Measurements from ENCODE around the gene EEA1.
"Not testable (repeated sequence)": the region's sequence is repeated elsewhere in the genome, so short reads cannot be mapped to it uniquely, and the experiment has no call there.

EEA1 gene
- long read RNA-seq, donor 1: 0 reads
- long read RNA-seq, donor 2: 0 reads
- long read RNA-seq, donor 3: 0 reads
- long read RNA-seq, donor 4: 0 reads
- long read RNA-seq, donor 5, full-length matches to known transcripts: 1 of 1 reads
- long read RNA-seq, donor 5, partial matches to known transcripts: 0 of 1 reads
- long read RNA-seq, donor 5, other reads (novel, unspliced or antisense): 0 of 1 reads
- long read RNA-seq, donor 6: 0 reads
- long read RNA-seq, donor 7, partial matches to known transcripts: 5 of 5 reads
- long read RNA-seq, donor 7, other reads (novel, unspliced or antisense): 0 of 5 reads
- long read RNA-seq, donor 8: 0 reads

DNA sequence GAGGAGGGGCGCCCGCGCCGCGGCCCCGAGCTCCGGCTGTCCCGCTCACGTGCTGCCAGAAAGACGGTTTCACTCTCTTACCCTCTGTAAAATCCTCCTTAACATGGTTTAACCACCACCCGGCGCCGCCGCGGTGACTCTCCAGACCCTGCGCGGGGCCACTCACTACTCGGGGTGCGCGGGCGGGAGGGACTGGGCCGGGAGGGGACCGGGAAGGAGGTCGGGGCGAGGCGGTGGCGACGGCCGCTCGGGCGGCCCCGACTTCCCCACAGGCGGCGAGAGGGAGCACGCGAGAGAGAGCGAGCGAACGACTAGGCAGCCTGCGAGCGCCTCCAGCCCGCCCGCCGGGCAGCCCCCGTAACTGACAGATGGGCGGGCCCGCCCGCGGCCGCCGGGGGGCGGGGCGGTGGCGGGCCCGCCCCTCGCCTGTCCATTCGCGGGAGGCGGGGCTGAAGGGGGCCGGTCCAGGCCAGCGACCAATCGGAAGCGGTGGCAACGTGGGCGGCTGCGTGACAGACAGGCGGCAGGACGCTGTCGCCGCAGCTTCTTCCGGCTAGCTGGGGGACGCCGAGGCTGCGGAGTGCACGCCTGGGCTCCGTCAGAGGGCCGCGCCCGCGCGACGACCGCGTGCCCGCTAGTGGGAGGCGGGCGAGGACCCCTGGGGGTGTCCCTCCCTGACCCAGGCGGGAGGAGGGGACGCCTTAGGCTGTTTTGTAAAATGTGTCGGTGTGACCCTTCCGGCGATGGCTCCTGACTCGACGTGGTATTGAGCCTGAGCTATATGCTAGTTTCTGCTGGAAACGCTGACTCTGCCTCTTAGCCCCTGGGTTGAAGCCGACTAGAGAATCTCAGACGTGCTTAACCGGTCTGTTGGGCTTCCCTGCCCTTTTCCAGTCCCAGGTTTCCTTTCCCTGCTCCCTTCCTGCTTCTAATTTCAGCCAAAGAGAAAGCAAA, at the start of gene EEA1:
Gene EEA1, minus strand, starts transcription at position 334 of the 954 bp plus-strand sequence. Its CDS starts 229 bp downstream, at position 105.
- peak; percentile 98 for DNase-seq

DNA sequence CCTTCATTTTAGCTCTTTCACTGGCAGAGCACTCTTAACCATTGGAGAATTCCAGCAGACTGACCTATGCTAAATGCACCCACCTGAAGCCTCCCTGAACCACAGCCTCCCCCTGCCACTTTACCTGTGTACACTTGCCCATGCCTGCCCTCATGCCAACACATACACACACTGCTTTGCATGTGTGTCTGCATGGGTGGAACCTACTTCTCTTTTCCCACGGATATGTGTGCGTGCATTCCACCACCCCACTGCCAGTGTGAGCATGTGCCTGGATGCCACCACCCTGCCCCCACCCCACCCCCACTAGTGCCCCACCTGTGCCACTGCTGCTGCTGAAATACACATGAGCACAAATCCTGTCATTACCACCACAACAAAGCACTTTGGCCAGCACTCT, 49.5 kb upstream of the EEA1 start:
- no peak for DNase-seq

DNA sequence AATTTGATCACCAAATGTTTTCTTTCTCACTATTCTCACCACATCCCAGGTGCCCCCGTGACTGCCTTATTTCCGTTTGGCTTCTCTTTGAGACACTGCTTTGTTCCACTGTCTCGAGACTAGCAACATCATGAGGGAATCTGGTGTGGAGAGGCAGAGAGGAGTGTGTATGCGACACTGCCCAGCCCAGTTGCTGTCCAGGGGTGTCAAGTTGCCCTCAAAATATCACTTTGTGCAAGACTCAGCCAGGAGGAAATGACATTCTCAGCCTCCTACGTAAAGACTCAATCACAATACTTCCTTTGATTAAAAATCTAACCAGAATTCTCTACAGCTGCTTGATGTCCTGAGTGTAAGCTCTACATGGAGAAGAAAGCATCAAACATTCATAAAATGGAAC, 48.2 kb upstream of the EEA1 start:
- no peak for DNase-seq

DNA sequence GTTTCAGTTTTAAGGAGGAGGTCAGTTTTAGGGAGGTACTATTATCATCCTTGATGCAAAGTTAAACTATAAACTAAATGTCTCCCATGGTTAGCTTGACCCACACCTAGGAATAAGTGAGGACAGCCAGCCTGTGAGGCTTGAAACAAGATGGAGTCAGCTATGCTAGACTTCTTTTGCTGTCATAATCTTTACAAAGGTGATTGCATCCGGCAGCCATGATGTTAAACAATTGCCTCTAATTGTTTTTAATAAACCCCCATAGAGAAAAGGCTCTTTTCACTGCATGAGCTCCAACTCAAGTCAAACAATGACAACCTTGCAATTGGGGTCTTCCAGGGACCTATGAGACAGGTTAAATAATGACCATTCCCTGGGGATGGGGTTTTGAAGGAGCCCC, 45.7 kb upstream of the EEA1 start:
- DNase-seq: no peak

DNA sequence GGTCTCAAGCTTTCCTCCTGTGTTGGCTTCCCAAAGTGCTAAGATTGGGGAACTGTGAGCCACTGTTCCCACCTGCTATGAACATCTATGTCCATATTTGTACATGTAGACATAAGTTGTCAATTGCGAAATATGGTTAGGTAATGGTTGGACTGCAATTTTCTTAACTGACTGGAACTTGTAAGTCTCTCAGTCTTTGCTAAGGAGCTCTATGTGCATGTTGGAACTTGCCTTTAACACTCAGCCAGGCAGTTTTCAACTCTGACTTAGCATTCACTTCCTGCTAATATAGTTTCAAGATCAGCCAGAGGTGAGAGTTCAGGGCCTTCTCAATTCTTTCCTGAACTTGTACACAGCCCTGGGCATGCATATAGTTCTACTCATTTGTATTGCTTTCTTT, 44.5 kb upstream of the EEA1 start:
- no peak for DNase-seq

DNA sequence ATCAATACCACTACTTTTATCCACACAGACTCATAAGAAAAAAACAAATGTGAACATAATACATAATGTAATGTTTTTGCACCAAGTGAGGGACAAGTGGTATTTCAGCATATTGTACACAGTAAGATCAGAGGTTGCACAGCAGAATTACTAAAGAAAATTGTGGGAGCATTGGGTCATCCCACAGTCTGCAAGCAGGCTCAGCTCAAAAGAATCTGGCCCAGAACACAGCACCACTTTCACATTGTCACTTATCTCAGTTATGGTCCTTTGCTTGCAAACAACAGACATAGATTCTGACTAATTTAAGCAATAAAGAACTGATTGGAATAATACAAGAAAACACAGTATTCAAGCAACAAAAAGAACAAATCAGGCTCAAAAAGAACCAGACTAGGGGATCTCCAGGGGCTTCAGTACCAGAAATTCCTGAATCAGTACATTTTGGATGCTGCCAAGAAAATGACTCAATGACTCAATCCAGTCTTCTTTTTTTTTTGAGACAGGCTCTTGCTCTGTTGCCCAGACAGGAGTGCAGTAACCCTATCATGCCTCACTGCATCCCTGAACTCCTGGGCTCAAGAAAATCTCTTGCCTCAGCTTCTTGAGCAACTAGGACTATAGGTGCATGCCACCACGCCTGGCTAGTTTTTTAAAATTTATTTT, 42.9 kb upstream of the EEA1 start:
- DNase-seq: no peak

DNA sequence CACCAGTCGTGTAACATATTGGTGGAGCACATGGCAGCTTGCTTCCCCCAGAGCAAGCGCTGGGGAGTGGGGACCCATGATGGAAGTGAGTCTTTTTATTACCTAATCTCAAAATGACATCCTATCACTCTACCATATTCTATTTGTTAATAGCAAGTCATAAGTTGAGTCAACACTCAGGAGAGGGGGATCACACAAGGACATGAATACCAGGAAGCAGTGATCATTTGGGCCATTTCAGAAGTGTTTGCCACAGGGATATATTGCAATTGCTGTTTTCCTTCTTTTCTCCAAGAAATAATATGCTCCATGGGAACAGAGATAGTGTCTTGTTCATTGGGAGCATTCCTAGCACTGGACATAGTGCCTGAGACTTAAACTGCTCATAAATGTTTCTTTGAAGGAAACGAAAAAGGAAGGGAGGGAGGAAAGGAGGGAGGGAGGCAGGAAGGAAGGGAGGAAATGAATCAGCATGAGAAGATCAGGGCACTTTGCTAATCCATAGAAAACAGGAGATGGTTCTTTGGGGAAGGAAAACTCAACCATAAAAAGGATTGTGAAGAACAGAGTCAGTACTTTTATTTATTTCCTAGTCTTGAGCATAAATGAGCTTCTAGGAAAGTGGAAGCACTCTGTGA, 39.2 kb upstream of the EEA1 start:
- DNase-seq: no peak

DNA sequence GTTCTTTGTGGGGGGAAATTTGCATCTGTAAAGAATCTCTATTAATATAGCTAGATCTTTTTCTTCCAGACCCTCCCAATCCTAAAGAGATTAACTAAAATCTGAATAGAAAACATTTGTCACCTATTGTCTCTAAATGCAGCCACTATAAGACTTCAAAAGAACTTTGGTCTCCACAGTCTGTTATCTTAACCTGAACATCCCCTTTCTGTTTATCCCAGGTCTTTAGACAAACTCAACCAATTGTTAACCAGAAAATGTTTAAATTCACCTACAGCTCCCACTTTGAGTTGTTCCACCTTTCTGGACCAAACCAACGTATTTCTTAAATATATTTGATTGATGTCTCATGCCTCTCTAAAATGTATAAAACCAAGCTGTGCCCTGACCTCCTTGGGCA, 35.3 kb upstream of the EEA1 start:
- DNase-seq: not testable (repeated sequence)

DNA sequence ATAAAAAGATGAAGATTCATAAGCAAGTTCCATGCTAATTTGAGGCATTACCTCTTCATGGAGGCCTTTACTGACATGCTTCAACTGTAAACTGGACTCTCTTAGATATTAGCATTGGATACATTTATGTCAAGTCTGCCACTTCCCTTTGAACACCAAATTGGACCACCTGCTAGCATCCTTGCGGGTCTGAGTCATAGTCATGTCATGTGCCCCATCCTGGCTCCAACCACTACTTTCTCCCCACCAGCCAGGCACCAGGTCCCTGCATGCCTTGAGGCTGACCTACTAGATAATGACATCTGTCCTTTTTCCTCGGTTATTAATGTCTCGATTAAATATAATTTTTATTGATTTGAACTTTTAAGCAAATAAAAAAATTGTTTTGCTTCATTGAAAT, 32.9 kb upstream of the EEA1 start:
- DNase-seq: no peak

DNA sequence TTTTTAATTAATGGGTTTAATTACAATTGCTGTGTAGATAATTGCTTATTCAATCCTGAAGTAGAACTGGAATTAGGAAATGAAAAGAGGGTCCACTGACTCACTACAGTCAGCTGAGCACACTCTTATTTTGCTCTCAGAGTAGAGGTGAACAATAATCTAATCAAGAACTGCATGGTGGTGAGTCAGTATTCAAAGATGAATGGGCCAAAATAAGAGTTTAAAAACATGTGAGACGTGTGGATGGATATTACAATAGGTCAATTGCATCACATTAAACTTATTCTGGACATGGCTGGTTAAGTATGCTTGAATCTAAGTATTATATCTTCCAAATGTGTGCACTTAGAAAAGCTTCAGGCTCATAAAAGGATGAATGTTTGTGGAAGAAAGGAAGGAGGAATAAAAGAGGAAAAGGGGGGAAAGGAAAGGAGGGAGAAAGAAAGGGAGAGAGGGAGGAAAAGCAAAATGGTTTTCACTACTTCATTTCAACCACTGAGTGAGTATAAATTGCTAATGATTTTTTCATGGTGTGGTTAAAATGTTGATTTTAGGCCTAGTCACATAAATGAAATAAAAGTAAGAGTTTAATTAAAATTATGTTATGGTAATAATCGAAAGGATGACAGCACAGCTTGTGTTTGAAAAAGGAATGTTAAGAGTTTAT, 27.0 kb upstream of the EEA1 start:
- DNase-seq: no peak

DNA sequence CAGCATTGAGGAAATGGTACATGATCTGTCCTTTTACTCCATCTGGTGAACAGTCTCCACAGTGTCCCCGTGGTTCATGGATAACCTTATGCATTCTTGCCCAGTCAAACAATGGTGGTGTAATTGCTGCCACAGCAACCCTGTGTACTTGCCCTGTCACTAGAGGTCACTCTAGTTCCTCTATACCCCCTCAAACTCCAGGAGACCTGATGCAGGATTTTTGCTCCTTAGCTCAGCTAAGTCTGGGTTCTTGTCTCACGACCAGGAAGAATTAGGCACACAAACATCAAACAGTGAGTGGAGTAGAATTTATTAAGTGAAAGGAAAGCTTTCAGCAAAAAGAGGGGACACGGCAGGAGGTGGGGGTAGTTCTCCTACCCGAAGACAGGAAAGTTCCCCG, 24.7 kb upstream of the EEA1 start:
- DNase-seq: no peak

DNA sequence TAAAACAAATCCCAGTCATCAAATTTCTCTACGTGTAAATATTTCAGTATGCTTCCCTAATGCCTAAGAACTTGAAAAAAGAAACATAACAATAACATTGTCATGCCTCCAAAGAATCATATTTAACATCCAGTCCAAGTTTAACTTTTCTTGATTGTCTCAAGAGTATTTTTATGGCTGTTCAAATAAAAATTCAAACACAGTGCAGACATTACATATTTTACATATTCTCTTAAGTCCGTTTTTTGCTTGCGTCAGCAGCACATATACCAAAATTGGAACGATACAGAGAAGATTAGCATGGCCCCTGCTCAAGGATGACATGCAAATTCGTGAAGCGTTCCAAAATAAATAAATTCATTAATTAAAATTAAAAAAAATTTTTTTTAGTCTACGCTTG, 23.3 kb upstream of the EEA1 start:
- no peak for DNase-seq

DNA sequence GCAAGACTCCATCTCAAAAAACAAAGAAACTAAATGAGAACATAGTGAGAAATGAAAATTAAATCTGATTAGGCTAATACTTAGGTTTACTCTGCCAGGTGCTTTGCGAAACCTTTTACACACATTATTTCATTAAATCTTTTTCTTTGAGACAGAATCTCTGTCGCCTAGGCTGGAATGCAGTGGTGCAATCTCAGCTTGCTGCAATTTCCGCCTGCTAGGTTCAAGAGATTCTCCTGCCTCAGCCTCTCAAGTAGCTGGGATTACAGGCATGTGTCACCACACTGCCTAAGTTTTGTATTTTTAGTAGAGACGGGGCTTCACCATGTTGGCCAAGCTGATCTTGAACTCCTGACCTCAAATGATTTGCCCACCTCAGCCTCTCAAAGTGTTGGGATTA, 21.9 kb upstream of the EEA1 start:
- no peak for DNase-seq

DNA sequence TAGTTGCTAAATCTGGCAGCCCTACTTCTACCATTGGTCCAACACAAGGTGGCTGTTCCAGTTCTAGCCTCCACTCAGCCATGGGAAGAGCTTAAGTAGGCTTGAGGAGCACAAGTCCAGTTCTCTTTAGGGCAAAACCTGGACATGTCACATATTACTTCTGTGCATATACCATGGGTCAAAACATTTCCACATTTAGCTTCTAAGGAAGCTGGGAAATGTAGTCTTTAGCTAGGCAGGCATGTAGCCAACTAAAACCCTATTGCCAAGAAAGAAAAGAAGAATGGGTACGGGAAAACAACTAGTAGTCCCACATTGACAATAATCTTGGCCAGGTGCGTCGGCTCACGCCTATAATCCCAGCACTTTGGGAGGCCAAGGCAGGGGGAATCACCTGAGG, 20.9 kb upstream of the EEA1 start:
- no peak for DNase-seq

DNA sequence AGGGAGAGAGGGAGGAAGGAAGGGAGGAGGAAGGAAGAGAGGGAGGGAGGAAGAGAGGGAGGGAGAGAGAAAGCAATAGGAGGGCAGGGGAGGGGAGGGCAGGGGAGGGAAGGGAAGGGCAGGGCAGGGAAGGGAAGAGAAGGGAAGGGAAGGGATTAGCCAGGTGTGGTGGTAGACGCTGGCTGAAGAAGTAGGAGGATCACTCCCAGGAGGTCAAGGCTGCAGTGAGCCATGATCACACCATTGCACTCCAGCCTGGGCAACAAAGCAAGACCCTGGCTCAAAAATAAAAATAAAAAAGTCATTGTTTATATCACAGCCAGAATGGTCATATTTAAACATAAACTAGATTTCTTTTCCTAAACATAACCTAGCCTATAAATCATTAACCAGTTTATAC, 20.4 kb upstream of the EEA1 start:
- DNase-seq: no peak

DNA sequence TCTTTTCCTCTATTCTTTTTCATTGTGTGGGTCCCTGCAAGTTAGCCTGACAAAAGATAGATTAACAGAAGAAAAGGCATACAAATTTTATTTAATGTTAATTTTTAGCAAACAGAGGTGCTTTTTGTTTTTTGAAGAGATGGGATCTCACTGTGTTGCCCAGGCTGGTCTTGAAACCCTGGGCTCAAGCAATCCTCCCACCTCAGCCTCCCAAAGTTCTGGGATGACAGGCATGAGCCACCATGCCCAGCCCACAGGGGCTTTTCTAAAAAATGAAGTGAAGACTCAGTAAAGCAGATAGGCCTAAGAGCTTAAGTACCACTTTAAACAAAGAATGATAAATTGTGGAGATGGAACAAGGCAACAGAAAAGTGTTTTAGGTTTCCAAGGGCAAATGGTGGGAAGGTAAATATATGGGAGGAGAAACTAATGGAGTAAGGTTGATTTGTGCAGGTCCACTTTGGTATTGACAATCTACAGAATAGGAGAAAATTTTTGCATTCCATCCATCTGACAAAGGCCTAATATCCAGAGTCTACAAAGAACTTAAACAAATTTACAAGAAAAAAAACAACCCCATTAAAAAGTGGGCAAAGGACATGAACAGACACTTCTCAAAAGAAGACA, 18.6 kb upstream of the EEA1 start:
- no peak for DNase-seq

DNA sequence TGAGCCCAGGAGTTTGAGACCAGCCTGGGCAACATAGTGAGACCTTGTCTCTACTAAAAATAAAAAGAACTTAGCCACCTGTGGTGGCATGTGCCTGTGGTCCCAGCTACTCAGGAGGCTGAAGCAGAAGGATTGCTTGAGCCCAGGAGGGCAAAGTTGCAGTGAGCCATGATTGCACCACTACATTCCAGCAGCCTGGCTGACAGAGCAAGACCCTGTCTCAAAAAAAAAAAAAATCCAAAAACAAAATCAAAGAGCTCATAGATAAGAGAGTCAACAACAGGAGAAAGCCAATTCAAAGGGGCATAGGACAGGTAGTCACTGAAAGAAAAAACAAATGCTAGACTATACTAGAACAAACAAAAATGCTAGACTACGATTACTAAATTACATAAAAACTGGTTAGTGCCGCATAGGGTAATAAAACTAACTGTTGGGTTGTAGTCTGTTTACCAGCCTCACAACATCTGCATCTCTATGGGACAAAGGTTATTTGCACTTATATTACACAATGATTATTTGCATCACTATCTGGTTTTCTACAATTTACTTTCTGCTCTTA, 16.6 kb upstream of the EEA1 start:
- DNase-seq: no peak

DNA sequence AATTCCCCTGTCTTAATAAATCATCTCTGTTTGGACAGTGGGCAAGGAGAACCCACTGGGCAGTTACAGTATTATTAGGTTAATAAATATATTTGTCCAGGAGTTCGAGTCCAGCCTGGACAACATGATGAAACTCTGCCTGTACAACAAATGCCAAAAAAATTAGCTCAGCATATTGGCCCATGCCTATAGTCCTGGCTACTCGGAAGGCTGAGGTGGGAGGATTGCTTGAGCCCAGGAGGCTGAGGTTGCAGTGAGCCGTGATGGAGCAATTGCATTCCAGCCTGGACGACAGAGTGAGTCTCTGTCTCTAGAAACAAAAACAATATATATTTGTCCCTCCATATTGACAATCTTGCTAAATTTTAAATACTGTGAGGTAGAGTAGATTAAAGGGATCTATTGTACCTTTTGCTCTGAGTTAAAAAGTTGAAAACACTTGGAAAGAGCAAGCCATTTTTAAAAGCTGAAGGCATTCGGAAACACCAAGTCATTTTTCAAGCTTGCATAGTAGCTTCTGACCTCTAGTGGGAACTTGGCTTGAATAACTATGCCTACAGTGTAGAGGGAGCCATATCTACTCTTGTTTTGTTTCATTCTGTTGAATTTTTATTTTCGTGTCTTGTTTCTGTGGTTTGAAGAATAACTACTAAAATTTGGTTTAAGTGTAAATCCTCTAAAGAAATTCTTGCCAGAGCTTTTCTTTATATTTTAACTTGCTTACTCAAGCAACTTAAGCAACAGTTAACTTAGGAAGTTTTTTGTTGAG, 14.6 kb upstream of the EEA1 start:
- no peak for DNase-seq

DNA sequence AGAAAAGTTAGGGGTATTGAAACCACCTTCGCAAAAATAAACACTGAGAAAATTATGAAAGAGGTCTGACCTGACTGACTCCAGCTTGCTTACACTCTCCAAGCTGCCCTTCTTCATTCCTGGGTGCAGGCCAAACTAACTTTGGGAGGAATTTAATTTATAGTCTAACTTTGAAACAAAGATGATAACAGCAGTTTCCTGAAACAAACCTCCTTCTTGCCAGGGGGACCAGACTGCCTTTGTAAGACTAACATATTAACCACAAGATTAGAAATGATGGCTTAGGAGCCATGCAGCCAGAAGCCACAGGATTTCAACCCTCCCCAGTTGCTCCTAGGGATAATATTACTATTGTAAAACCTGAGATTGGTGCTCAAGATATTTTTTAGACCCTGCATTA, 13.8 kb upstream of the EEA1 start:
- no peak for DNase-seq

DNA sequence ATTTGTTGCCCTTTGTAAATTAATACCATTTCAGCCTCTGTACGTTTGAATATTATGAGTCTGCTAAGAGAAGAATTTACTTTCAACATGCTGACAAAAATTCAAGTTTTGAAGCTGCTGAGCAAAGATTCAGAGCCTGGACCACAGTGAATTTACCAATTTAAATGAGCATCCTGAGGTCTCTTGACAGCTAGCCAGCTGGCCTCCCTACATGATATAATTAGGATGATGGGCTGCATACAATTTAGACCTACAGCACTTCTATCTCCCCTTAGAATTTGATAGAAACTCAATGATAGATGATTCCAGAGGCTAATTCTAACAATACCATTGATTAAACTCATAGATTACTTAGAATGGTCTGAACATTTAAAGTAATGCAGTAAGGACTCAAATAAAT, 10.0 kb upstream of the EEA1 start:
- no peak for DNase-seq

Data from right kidney (tissue), 9 donors.